HCT116 (cell line): Measurements from ENCODE around the gene NXF1. TPM values are rescaled to one million over a fixed set of nuclear protein-coding genes. Genes with fewer than 3 reads are reported as not detected.

ENCODE experiments used
- ATAC-seq: fragments of 200-7000 bp; cut with Tn5 transposase; 2 replicates; pipeline ENCODE4 v1.9.1; 2020; ENCODE audit warnings: mild to moderate bottlenecking, moderate library complexity
- BruUV-seq: library from RNA; stranded (reverse); fragments of 400-500 nt; replicated peaks from 2 replicates; lab custom pipeline; 2021; lab: Mats Ljungman, UMichigan
- CTCF ChIA-PET: fragments of 300-600 bp; sonication (Branson Sonifier 250); formaldehyde crosslinking; loops from one replicate; lab custom pipeline; 2021; ENCODE audit warnings: antibody characterized with exemption; lab: Charles Lee
- POLR2A ChIA-PET: fragments of 300-600, 350-600 bp; sonication (Branson Sonifier 250); formaldehyde crosslinking; loops from one replicate; lab custom pipeline; 2021; ENCODE audit warnings: antibody characterized with exemption; lab: Charles Lee
- RAD21 ChIA-PET, 2 experiments: fragments of 300-600 bp; sonication (Branson Sonifier 250); formaldehyde crosslinking; loops; one replicate each; lab custom pipeline; 2023; ENCODE audit warnings: low total read pairs in 2 of 2; ENCODE audit not compliant: uncharacterized antibody in 2 of 2, unreplicated experiment in 2 of 2, low non-redundant PET in 1 of 2; lab: Charles Lee
- DNase-seq: peaks from one replicate; pipeline ENCODE4 v3.0.0-alpha.2; 2010; ENCODE audit warnings: low read depth, low spot score
- H2AFZ ChIP-seq: fragments of 200-600 bp; shearing (Covaris generic), sonication (generic); 2 replicates; pipeline ENCODE4 v1.6.1; 2017; ENCODE audit warnings: low read depth, mixed run types, mixed read lengths, antibody characterized with exemption, low read length; ENCODE audit not compliant: poor library complexity, severe bottlenecking
- H3K27ac ChIP-seq: 2 replicates; pipeline ENCODE4 v1.5.1; 2012; ENCODE audit warnings: low read depth, low read length
- H3K27me3 ChIP-seq: fragments of 200-600 bp; sonication (generic); 2 replicates; pipeline ENCODE4 v1.6.1; 2016; ENCODE audit warnings: mixed run types, low read length, mixed read lengths; ENCODE audit not compliant: insufficient read depth
- H3K36me3 ChIP-seq, 2 experiments: fragments of 200-500 bp in 1 of 2; fragments of 200-600 bp in 1 of 2; sonication (Bioruptor generic) in 1 of 2; sonication (generic) in 1 of 2; 2 replicates each; pipeline versions ENCODE4 v1.5.1 to v1.6.1; 2014 to 2016; ENCODE audit warnings: low read length in 2 of 2, inconsistent platforms in 1 of 2, mixed read lengths in 1 of 2, mixed run types in 1 of 2; ENCODE audit not compliant: insufficient read depth in 2 of 2, control insufficient read depth in 1 of 2
- H3K4me1 ChIP-seq, 2 experiments: fragments of 200-600 bp in 1 of 2; sonication (generic) in 1 of 2; 2 replicates each; pipeline versions ENCODE4 v1.5.1 to v1.6.1; 2012 to 2017; ENCODE audit warnings: low read length in 2 of 2, inconsistent platforms in 1 of 2, mild to moderate bottlenecking in 1 of 2, mixed read lengths in 1 of 2, mixed run types in 1 of 2, moderate library complexity in 1 of 2; ENCODE audit not compliant: insufficient read depth in 2 of 2, control insufficient read depth in 1 of 2
- H3K4me2 ChIP-seq: fragments of 200-600 bp; sonication (generic); 2 replicates; pipeline ENCODE4 v1.6.1; 2017; ENCODE audit warnings: mixed run types, low read length, mixed read lengths
- H3K4me3 ChIP-seq, 2 experiments: fragments of 200-600 bp in 1 of 2; sonication (generic) in 1 of 2; replicated peaks in 1 of 2; 2 replicates each; pipeline ENCODE4 v1.5.1; 2011 to 2016; ENCODE audit warnings: low read length in 2 of 2, control low read depth in 1 of 2, low read depth in 1 of 2, mild to moderate bottlenecking in 1 of 2, mixed read lengths in 1 of 2, mixed run types in 1 of 2
- H3K79me2 ChIP-seq: fragments of 200-600 bp; sonication (generic); 2 replicates; pipeline ENCODE4 v1.6.1; 2017; ENCODE audit warnings: mild to moderate bottlenecking, mixed run types, low read length, moderate library complexity, mixed read lengths; ENCODE audit not compliant: insufficient read depth
- H3K9ac ChIP-seq: fragments of 200-600 bp; sonication (generic); 2 replicates; pipeline ENCODE4 v1.6.1; 2016; ENCODE audit warnings: low read length, mixed read lengths
- H3K9me2 ChIP-seq: fragments of 200-600 bp; sonication (generic), shearing (Covaris generic); 2 replicates; pipeline ENCODE4 v1.6.1; 2017; ENCODE audit warnings: mixed run types, mild to moderate bottlenecking, moderate library complexity; ENCODE audit not compliant: insufficient read depth
- H3K9me3 ChIP-seq, 2 experiments: fragments of 200-500 bp in 1 of 2; fragments of 200-600 bp in 1 of 2; sonication (Bioruptor generic) in 1 of 2; sonication (generic) in 1 of 2; 2 replicates each; pipeline ENCODE4 v1.6.1; 2014 to 2017; ENCODE audit warnings: low read length in 2 of 2, mixed read lengths in 2 of 2, inconsistent platforms in 1 of 2, low read depth in 1 of 2, mild to moderate bottlenecking in 1 of 2, mixed run types in 1 of 2, moderate library complexity in 1 of 2; ENCODE audit not compliant: control insufficient read depth in 1 of 2, insufficient read depth in 1 of 2
- H4K20me1 ChIP-seq: fragments of 200-600 bp; sonication (generic), shearing (Covaris generic); 2 replicates; pipeline ENCODE4 v1.6.1; 2017; ENCODE audit warnings: mixed run types, mild to moderate bottlenecking, moderate library complexity; ENCODE audit not compliant: insufficient read depth
- CBX3 ChIP-seq: IDR thresholded peaks from 2 replicates; pipeline ENCODE4 v1.6.1; 2012; ENCODE audit warnings: low read depth
- CEBPB ChIP-seq: IDR thresholded peaks from 2 replicates; pipeline ENCODE4 v1.6.1; 2012; ENCODE audit warnings: low read depth
- ELF1 ChIP-seq: IDR thresholded peaks from 2 replicates; pipeline ENCODE4 v1.6.1; 2012; ENCODE audit warnings: low read depth, borderline replicate concordance
- EZH2phosphoT487 ChIP-seq: fragments of 200-600 bp; IDR thresholded peaks from 2 replicates; pipeline ENCODE4 v1.6.1; 2018; ENCODE audit warnings: antibody characterized with exemption, borderline replicate concordance
- JUND ChIP-seq: IDR thresholded peaks from 2 replicates; pipeline ENCODE4 v1.6.1; 2012
- MAX ChIP-seq: IDR thresholded peaks from 2 replicates; pipeline ENCODE4 v1.6.1; 2012
- POLR2A ChIP-seq: IDR thresholded peaks from 2 replicates; pipeline ENCODE4 v1.7.0; 2011; ENCODE audit warnings: borderline replicate concordance; ENCODE audit not compliant: insufficient read depth, insufficient read length; ENCODE audit errors: extremely low read depth
- POLR2AphosphoS5 ChIP-seq: IDR thresholded peaks from 2 replicates; pipeline ENCODE4 v1.6.1; 2011; ENCODE audit warnings: mild to moderate bottlenecking, low read depth, low read length, moderate library complexity
- RAD21 ChIP-seq: IDR thresholded peaks from 2 replicates; pipeline ENCODE4 v1.6.1; 2012; ENCODE audit warnings: low read depth, mild to moderate bottlenecking
- SIN3A ChIP-seq: IDR thresholded peaks from 2 replicates; pipeline ENCODE4 v1.6.1; 2012; ENCODE audit warnings: low read depth
- SP1 ChIP-seq: IDR thresholded peaks from 2 replicates; pipeline ENCODE4 v1.6.1; 2012; ENCODE audit warnings: low read depth
- SRF ChIP-seq: IDR thresholded peaks from 2 replicates; pipeline ENCODE4 v1.6.1; 2012; ENCODE audit warnings: low read depth
- TCF7L2 ChIP-seq: IDR thresholded peaks from 2 replicates; pipeline ENCODE4 v1.7.0; 2011; ENCODE audit warnings: borderline replicate concordance, inconsistent platforms; ENCODE audit not compliant: insufficient read depth, insufficient read length; ENCODE audit errors: extremely low read depth
- YY1 ChIP-seq: IDR thresholded peaks from 2 replicates; pipeline ENCODE4 v1.6.1; 2011; ENCODE audit warnings: low read length, low read depth, moderate library complexity, mild to moderate bottlenecking; ENCODE audit not compliant: insufficient replicate concordance; ENCODE audit errors: extremely low read depth
- ZFX ChIP-seq: fragments of 450-650 bp; IDR thresholded peaks from 2 replicates; pipeline ENCODE4 v1.6.1; 2017
- intact Hi-C: fragments of 100-400 bp; cut with micrococcal nuclease; formaldehyde crosslinking; loops from 2 replicates; pipeline ENCODE4 v1.10.0; 2022
- total RNA-seq: library from RNA; stranded (reverse); gene quantifications from one replicate; pipeline ENCODE4 v1.2.1, GENCODE V29; 2021; ENCODE audit not compliant: unreplicated experiment
- TF ChIP-seq, protein P1 (sequence below): IDR thresholded peaks from 2 replicates; pipeline ENCODE4 v1.6.1; 2012; ENCODE audit warnings: low read depth

Gene NXF1
- total RNA-seq, 1 experiment from 2014 or later, result 55.5 TPM

GRCh38 chr11:62791501-62792201 is 13.6 kb downstream of the NXF1 start, which contains the start of gene TMEM223:
Gene TMEM223, minus strand, starts transcription at chr11:62792006. Its CDS starts 12 bp downstream, at chr11:62791994.
- POLR2A ChIA-PET, result interaction anchor here (0.6 to 6.1 kb wide), 5 partner anchors 40 to 64 kb away, joined by 3 to 82 read pairs (median 3); partner anchors contain the start of genes STX5 and WDR74
- RAD21 ChIA-PET, result no interaction called here
- no TSS peak for BruUV-seq
- Histone ChIP-seq H3K27ac (peak within 1 kb of the TSS; percentile 98), H3K27me3 (no peaks in the 10 kb centered on the region), H3K9me2 (no peaks in the 10 kb centered on the region), H3K4me2 (peak within 1 kb of the TSS; percentile 91), H2AFZ (no peak within 1 kb of the TSS), H3K79me2 (peaks cover 45% of the 10 kb centered on the region), H3K4me3 (peak within 1 kb of the TSS; percentile 87 to 94), H3K36me3 (peaks cover 25 to 56% of the 10 kb centered on the region in 2 experiments), H4K20me1 (no peaks in the 10 kb centered on the region), H3K4me1 (peaks cover 21 to 38% of the 10 kb centered on the region in 2 experiments; a peak in 3 of 4 replicates), H3K9me3 (no peaks in the 10 kb centered on the region), H3K9ac (peak within 1 kb of the TSS; percentile 90)
- ATAC-seq (peak; percentile 76), DNase-seq (peak; percentile 47)
- intact Hi-C loops, result no loop called here
- CTCF ChIA-PET, result no interaction called here
- TF ChIP-seq POLR2AphosphoS5 (peak; percentile 97), ZFX (peak; percentile 69; the same call in 1 of the 2 replicates), TCF7L2 (peak; percentile 24), SIN3A (no peak), POLR2A (peak; percentile 78), YY1 (peak; percentile 90), ELF1 (no peak), SRF (no peak)

DNA sequence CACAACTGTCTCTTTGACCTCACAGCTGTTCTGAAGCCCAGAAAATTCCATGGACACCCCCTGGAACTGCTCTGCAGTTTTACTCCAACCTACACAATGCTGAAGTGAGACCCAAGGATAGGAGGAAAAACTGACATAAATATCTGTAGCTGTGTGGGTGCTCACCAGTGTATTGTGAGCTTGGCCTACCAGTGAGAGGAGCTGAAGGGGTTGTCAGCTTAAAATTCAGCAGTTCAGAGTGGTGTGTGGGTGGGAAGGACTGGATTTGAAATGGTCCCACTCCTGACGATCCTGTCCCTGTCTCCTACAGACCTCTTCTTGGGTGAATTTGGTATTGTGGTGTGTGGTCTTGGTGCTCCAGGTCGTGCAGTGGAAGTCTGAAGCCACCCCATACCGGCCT is 15.7 kb downstream of the NXF1 start:
- no peak overlapping the region for H3K4me3 ChIP-seq
- BruUV-seq, result no TSS peak
- intact Hi-C loops, result loop anchor here (5.0 kb wide), 2 partner anchors 93 to 117 kb away; partner anchors contain the start of genes LBHD1, SLC3A2 and UQCC3
- H3K36me3 ChIP-seq, result peaks cover 11 to 39% of the 10 kb centered on the region in 2 experiments; a peak in 3 of 4 replicates
- CTCF ChIA-PET, result interaction anchor here (1.4 kb wide), 1 partner anchor 394 kb away, joined by 4 read pairs; no protein-coding TSS in a partner anchor
- H3K79me2 ChIP-seq, result peaks cover 51% of the 10 kb centered on the region
- H4K20me1 ChIP-seq, result no peaks in the 10 kb centered on the region
- peaks cover 26 to 47% of the 10 kb centered on the region in 2 experiments; a peak in 3 of 4 replicates for H3K4me1 ChIP-seq
- H3K27me3 ChIP-seq, result no peaks in the 10 kb centered on the region
- no peak overlapping the region for H2AFZ ChIP-seq
- POLR2A ChIA-PET, result interaction anchor here (0.6 to 6.1 kb wide), 4 partner anchors 51 to 1248 kb away, joined by 3 to 82 read pairs (median 3); partner anchors contain the start of gene WDR74
- no peaks in the 10 kb centered on the region for H3K9me2 ChIP-seq
- RAD21 ChIA-PET, result no interaction called here
- ATAC-seq (no peak), DNase-seq (no peak)
- H3K9ac ChIP-seq, result no peak overlapping the region; the same call in 1 of the 2 replicates
- H3K4me2 ChIP-seq, result peak overlapping the region; percentile 91
- no peaks in the 10 kb centered on the region for H3K9me3 ChIP-seq
- peak overlapping the region; percentile 96; the same call in 1 of the 2 replicates for H3K27ac ChIP-seq
- TF ChIP-seq SRF, result no peak
- TF ChIP-seq EZH2phosphoT487, result no peak
- TF ChIP-seq MAX, result no peak
- TF ChIP-seq, protein P1, sequence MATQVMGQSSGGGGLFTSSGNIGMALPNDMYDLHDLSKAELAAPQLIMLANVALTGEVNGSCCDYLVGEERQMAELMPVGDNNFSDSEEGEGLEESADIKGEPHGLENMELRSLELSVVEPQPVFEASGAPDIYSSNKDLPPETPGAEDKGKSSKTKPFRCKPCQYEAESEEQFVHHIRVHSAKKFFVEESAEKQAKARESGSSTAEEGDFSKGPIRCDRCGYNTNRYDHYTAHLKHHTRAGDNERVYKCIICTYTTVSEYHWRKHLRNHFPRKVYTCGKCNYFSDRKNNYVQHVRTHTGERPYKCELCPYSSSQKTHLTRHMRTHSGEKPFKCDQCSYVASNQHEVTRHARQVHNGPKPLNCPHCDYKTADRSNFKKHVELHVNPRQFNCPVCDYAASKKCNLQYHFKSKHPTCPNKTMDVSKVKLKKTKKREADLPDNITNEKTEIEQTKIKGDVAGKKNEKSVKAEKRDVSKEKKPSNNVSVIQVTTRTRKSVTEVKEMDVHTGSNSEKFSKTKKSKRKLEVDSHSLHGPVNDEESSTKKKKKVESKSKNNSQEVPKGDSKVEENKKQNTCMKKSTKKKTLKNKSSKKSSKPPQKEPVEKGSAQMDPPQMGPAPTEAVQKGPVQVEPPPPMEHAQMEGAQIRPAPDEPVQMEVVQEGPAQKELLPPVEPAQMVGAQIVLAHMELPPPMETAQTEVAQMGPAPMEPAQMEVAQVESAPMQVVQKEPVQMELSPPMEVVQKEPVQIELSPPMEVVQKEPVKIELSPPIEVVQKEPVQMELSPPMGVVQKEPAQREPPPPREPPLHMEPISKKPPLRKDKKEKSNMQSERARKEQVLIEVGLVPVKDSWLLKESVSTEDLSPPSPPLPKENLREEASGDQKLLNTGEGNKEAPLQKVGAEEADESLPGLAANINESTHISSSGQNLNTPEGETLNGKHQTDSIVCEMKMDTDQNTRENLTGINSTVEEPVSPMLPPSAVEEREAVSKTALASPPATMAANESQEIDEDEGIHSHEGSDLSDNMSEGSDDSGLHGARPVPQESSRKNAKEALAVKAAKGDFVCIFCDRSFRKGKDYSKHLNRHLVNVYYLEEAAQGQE, result no peak
- TF ChIP-seq ELF1, result no peak
- TF ChIP-seq CEBPB, result no peak
- TF ChIP-seq RAD21, result no peak
- TF ChIP-seq YY1, result no peak
- no peak for TF ChIP-seq SP1
- no peak for TF ChIP-seq JUND
- TF ChIP-seq CBX3, result no peak
